HG03175 (cell line): ENCODE results near the gene CAMKK2.
"Not testable (repeated sequence)": the region's sequence is repeated elsewhere in the genome, so short reads cannot be mapped to it uniquely, and the experiment has no call there.

Experiments
- ATAC-seq: cut with Tn5 transposase; IDR thresholded peaks from one replicate; pipeline ENCODE4 v1.9.1; 2021; ENCODE audit warnings: mild to moderate bottlenecking, moderate library complexity; ENCODE audit not compliant: unreplicated experiment

CAMKK2 gene

GRCh38 chr12:121250359-121250758 is 46.1 kb downstream of the CAMKK2 start:
- no peak for ATAC-seq

DNA sequence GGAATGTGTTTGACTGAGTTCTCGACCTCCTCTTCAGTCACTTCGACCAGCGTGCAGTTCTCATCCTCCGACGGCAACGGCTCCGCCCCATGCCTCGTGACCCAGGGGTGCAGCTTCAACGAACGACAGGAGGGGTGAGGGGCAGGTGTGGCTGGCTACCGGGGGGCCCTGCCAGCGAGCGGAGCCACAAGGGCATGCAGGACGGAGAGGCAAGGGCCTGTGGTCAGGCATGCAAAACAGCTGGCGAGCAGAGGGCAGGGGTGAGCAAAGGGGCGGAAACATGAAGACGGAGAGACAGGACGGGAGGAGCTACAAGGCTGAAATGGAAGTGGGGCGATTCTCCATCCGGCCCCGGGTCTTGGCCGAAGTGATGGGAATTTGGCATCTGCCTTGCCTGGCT is 47.9 kb downstream of the CAMKK2 start:
- ATAC-seq: peak; percentile 90

- no peak for ATAC-seq
Measured at GRCh38 chr12:121246893-121247557, 49.5 kb downstream of the CAMKK2 start.

DNA sequence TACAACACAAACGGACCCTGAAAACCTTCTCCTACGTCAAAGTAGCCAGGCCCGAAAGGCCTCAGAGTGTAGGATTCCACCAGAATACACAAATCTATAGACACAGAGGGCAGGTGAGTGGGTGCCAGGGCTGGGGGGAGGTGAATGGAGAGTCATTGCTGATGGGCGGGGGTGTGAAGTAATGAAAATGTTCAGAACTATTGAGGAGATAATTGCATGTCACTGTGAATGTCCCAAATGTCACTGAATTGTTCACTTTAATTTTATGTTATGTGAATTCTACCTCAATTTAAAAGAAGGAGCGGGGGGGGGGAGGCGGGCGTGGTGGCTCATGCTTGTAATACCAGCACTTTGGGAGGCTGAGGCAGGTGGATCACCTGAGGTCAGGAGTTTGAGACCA is 50.6 kb downstream of the CAMKK2 start:
- ATAC-seq: no peak

DNA sequence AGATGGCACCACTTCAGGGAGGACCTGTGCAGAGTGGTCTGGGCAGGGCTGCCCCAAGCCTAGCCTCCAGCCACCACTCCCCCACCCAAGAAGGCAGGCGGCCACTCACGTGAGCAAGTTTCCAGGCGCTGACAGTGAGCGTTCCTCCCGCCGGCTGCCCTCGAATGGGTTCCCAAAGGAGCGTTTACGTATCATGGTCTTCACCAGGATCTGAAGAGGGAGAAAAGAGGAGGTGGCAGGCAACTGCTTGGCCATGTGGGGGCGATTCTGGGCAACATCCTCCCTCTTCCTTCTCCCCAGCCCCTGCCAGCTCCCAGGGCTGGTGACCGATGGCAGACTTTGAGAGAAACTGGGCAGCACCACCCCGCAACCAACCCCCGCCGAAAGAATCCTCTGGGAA is 51.5 kb downstream of the CAMKK2 start:
- ATAC-seq: no peak

DNA sequence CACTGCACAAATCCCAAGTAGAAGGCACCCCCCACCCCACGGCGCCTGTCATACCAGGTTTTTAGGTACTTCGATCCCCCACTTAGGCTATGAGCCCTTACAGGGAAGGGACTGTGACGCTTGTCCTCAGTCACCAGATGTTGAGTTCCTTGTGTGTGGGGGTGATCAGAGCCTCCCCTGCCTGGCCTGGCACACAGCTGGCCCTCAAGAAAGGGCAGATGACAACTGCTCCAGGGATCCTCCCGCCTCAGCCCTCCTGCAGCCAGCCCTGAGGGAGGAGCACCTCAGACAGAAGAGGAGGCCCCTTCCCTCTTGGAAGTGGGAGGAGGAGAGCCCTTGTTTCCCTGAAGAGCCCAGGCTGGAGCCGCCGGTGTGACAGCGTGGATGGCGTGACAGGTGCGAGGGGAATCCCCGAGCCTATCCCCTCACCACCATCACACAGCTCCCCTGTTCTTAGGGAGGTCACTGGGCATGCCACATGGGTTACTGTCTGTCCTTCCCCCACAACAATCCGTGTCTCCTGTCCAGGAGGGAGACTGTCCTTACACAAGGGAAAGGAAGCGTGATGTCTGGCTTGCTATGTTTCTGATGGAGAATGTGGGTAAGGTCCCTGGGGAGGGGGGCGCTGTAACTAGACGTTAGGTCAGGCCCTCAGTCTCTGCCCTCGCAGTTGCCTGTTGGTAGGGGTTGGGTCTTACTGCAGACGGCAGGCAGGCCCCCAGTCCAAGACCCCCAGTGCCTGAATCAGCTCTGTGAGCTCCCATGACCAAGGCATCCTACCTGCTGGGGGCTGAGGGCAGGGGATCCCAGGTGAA is 55.1 kb downstream of the CAMKK2 start:
- no peak for ATAC-seq

- ATAC-seq: peak; percentile 42
Measured at GRCh38 chr12:121240484-121241101, 55.9 kb downstream of the CAMKK2 start.

DNA sequence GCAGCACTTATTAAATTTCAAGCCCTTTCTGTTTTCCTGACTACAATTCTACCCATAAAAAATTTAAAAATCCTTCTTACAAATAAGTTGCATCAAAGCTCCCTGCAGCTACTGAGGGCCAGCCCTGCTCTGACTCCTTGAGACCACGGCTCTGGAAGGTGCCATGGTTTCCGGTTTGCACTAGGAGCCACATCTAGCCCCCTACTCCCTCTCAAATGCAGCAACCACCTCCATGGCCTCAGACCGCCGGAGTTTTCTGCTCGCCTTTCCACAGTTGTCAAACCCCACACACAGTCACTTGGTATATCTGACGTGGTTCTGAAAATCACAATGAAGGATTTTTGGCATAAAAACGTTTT is 56.5 kb downstream of the CAMKK2 start:
- no peak for ATAC-seq

- ATAC-seq: no peak
Measured at GRCh38 chr12:121239351-121240061, 57.0 kb downstream of the CAMKK2 start.

DNA sequence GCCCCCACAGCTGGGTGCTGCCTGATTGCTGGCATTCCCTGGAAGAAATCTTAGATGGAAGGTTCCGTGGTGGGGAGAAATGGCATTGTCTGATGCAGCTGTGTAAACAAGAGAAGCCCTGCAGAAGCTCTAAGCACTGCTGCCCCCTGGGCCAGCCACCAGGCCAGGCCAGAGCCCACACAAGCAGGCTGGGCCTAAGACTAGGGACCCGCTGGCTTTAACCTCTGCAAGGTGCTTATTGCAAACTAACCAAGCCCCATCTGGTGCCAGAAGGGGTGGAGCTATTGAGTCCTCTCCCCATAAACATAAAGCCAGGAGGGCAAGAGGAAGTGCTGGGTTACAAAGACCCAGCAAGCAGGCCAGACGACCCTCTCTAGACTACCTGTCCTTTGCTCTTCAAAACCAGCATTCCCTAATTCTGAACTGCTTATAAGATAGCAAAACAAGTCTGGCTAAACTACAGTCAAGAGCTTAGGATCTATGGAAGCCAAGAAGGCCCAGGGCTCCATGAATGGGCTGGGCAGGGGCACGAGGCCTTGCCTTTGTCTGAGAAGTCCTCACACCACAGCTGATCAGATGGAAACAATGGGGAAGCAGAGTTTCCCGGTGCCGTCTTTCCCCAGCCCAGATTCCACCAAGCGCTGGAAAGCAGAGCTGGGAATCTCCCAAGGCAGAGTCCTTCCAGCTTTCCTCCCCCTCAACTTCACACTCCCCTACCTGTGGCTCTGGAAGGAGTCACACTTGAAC is 57.7 kb downstream of the CAMKK2 start:
- ATAC-seq: no peak

DNA sequence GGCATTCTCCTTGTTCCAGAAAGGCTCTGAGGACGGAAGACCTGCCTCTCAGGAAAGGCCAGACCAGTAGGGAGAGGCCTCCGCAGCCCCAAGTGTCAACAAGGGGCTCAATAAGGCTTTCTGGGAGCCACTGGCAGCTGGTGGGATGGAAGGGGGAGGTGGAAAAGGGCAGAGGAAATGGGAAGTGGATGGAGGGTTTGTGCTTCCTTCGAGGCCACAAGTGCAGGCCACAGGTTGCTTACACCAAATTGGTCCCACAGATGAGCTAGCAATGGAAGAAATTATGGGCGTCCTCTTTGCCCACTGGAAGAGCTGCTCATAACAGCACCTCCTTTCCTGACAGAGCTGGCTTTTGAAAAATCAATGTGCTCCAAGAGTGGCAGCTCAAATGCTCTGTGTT is 58.4 kb downstream of the CAMKK2 start:
- ATAC-seq: no peak

GRCh38 chr12:121237415-121237814 is 59.1 kb downstream of the CAMKK2 start:
- ATAC-seq: no peak

GRCh38 chr12:121236776-121237175 is 59.7 kb downstream of the CAMKK2 start:
- ATAC-seq: no peak

DNA sequence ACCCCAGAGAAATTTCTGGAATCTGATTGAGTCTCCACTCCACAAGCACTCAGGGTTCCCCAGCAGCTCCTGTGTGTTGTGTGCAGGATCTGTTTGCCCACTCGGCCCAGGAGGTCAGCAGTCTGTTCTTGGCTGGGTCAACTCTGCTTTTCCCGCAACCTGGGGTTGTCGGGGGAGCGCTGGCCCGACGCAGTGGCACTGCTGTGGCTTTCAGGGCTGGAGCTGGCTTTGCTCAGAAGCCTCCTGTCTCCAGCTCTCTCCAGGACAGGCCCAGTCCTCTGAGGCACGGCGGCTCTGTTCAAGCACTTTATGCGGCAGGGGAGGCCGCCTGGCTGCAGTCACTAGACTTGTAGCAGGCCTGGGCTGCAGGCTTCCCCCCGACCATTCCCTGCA is 62.9 kb downstream of the CAMKK2 start:
- no peak for ATAC-seq

DNA sequence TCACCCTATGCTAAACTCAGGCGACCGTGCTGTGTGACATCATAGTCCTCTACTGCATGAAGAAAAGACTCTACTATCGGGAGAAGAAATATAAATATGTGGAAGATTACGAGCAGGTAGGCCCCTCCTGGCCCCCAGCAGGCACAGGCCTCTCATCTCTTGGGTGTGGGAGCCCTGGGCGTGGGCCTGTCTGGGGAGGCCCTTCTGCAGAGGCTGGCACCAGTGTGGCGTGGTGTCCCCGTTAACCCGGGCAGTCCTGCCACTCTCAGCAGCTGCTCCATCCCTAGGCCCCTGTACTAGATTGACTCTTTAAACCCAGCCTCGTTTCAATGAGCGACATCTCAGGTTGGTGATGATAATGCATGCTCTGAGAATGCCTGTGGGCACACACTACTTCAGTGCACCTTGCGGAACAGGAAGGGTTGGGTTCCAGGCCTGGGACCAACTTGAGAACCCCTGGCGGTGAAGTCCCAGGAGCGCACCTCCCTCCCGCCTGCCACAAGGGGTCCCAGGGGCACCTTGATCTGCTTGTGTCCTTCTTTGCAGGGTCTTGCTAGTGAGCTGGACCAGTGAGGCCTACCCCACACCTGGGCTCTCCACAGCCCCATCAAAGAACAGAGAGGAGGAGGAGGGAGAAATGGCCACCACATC is 63.4 kb downstream of the CAMKK2 start:
- no peak for ATAC-seq

DNA sequence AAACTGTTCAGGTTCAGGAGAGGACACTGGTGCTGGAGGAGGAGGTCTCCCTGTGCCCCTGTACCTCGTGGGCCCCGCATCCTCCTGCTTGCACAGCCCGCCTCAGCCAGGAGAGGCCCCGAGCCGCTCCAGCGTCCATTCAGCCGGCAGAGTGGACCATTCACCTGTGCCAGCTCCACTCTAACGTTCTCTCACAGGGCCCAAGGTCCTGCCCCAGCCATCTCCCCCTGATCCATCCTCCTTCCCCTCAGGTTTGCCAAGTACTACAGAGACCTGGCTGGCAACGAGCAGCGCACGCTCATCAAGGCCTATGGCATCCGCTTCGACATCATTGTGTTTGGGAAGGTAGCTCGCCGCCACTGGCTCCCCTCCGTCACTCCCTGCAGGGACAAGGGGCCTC is 64.3 kb downstream of the CAMKK2 start:
- no peak for ATAC-seq

DNA sequence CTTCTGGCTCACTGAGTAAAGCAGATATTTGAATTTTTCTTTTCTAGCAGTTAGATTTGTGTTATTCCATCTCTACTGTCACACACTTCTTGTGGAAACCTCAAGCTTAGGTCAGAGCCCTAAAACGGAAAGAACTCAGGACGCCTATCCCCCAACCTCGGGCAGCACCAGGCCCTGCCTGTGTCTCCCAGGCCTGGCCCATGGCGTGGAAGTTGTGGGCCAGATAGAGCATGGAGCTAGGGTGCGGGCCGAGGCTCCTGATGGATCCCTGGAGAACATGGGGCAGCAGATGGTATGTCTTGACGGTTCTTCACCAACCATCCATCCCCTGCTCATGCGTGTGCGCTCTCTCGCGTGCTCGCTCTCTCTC is 66.0 kb downstream of the CAMKK2 start:
- ATAC-seq: no peak

DNA sequence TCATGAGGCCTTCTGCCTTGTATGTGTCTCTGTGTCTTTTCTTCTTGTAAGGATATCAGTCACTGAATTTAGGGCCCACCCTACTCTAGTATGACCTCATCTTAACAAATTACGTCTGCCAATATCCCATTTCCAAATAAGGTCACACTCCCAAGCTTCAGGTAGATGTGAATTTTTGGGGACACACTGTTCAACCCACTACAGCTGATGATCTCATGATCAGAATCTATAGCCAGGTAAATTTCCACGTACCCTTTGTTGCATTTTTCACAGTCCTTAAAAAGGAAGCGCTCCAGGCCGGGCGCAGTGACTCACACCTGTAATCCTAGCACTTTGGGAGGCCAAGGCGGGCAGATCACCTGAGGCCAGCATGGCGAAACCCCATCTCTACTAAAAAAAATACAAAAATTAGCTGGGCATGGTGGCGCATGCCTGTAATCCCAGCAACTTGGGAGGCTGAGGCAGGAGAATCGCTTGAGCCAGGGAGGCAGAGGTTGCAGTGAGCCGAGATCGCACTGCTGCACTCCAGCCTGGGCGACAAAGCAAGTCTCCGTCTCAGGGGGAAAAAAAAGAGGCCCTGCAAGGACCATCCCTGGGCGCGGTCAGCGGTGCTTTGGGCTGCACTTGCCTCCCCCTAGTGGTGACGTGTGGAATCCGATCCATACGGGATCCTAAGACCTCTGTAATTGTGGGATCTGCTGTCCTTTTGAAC is 66.5 kb downstream of the CAMKK2 start:
- ATAC-seq: not testable (repeated sequence)

DNA sequence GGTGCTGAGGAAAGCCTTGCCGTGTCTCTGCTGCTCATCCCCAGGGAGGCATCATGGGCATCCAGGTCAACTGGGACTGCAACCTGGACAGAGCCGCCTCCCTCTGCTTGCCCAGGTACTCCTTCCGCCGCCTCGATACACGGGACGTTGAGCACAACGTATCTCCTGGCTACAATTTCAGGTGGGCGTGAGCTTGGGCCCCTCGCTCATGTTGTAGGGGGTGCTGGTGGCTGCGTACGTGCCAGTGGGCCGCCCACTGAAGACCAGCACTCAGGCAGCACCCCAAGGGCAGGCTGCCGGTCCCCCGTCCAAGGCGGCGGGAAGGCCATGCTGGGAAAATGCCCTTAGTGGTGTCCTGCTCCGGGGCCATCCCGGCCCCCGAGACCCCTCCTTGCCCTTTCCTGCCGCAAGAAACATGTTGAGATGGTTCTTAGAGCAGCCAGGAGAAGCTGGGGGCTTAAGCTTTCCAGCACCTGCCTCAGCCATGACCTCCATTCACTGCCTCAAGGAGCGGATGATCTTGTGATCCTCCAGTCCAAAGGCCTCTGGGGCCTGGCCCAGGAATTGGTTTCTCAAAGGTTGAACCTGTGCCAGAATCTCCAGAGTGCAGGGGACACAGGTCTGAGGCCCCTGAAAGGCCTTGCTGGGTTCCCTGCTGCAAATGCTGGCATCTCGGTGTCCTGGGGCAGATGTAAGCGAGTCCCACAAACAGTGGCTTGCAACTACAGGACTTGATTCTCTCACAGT is 67.4 kb downstream of the CAMKK2 start:
- ATAC-seq: no peak
